A673 (cell line): ENCODE data around the gene LAIR1.

Experiments
- CTCF ChIP-seq: fragments of 300-800, 200-600 bp; sonication (generic); conservative IDR thresholded peaks from 2 replicates; pipeline ENCODE4 v1.5.1; 2017; ENCODE audit warnings: low read depth, mild to moderate bottlenecking, antibody characterized with exemption, low read length, moderate library complexity, mixed read lengths
- EZH2 ChIP-seq: fragments of 200-600 bp; sonication (generic); IDR thresholded peaks from 2 replicates; pipeline ENCODE4 v1.6.1; 2017; ENCODE audit warnings: borderline replicate concordance, low read depth, mild to moderate bottlenecking, mixed read lengths, antibody characterized with exemption, low read length; ENCODE audit not compliant: poor library complexity, severe bottlenecking

DNA sequence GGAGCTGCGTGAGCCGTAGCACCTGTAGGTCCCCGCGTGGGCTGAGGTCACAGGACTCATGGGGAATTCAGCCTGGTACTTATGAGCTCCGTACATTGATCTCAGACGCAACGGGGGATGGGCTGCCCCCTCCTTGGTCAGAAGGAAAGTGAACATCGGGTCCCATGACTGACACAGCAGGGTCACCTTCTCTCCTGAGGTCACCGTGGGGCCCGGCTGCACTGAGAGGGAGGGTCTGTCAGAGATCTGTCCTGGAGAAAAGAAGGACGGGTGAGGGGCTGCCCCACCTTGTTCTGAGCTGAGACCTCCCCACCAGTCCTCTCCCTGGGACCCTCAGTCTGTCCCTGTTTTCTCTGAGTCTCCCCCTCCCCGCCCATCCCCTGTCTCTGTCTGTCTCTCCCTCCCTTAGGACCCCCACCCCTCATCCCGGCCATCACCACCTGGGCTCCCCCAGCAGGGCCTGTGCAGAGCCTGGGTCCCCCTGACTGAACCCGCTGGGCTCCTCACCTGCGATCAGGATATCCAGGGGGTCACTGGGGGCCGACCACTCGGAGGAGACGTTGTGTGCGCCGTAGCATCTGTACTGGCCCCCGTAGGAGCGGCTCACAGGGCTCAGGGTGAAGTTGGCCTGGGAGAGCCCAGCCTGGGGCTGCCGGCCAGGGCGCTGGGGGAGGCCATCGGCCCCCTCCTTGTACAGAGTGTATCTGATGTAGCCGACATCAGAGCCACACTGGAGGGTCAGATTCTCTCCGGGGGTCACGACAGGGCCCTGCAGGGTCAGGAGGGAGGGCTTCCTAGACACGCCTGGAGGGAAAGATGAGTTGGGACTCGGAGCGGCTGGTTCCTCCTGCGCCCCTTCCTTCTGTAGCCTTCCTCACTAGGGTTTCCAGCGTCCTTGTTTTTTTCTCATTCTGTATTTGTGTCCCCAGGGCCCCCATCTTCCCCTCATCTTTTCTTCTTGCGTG is 27.6 kb downstream of the LAIR1 start:
- TF ChIP-seq CTCF (no peak), EZH2 (no peak)
